NCI-H69 (cell line): Measurements from ENCODE around the gene TRIM43B.
A peak's percentile ranks its signal among the peaks of the same experiment; 100 is the strongest.
"Not testable (repeated sequence)": the region's sequence is repeated elsewhere in the genome, so short reads cannot be mapped to it uniquely, and the experiment has no call there.

ENCODE experiments used
- DNase-seq: peaks from one replicate; lab custom pipeline; 2025; lab: John Stamatoyannopoulos, UW

TRIM43B gene

DNA sequence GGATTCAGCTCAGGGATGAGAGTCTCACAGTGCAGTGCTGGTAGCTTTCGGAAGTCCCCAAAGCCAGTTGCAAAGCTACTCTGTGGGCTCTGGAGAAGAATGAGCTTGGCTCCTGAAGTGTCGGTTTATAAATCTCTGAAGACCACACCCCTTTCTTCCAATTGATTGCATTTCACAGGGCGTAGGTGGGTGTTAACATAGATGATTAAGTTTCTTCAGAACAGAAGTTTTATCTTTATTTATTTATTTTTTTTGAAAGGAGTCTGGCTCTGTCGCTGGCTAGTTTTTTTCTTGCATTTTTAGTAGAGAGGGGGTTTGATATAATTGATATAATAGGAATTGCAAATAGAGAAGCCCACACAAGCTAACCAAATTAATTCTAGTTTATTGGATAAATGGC lies at the start of gene TRIM43B:
TRIM43B (minus strand) TSS at position 101 of the 400 bp plus-strand sequence. CDS start 2,040 bp downstream, outside the sequence.
- DNase-seq = not testable (repeated sequence)

DNA sequence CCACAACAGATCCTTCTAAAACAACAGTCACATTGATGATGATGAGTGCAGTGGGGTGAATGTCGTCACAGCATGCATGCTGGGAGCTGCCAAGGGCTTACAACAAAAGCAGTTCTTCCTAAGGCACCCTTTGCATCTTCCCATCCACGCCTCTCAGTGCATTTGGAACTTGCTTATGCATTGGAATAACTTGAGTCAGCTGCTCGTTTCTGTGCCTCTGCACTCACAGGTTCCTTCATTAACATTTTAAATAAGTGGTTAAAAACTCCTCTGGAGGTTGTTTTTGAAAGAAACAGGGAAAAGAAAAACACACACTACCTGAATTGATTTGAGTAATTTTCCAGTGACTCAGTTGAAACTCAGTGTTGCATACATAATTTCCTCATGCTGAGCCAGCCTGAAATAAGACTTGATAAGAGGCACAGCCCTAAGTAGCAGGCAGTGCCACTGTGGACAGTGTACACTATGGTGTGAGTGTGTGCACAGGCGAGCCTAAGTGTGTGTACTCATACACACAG lies 46.8 kb upstream of the TRIM43B start:
- no peak for DNase-seq

DNA sequence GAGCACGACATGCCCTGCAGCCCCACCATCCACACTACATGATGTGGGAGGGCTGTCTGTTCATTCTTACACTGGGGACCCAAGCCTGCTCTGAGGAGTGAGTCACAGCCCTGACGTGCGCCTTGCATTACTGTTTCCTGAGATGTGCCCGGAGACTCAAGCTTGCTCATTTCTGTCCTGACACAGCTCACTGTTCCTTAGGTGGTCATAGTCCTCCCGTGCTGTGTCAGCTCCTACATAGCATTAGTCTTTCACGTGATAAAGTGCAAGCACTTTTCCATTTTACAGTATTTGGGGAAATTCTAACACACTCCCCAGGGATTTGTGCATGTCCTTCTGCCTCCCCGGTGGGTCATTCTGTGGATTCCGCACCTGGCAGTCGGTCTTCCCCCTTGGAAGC lies 46.2 kb upstream of the TRIM43B start:
- no peak for DNase-seq

DNA sequence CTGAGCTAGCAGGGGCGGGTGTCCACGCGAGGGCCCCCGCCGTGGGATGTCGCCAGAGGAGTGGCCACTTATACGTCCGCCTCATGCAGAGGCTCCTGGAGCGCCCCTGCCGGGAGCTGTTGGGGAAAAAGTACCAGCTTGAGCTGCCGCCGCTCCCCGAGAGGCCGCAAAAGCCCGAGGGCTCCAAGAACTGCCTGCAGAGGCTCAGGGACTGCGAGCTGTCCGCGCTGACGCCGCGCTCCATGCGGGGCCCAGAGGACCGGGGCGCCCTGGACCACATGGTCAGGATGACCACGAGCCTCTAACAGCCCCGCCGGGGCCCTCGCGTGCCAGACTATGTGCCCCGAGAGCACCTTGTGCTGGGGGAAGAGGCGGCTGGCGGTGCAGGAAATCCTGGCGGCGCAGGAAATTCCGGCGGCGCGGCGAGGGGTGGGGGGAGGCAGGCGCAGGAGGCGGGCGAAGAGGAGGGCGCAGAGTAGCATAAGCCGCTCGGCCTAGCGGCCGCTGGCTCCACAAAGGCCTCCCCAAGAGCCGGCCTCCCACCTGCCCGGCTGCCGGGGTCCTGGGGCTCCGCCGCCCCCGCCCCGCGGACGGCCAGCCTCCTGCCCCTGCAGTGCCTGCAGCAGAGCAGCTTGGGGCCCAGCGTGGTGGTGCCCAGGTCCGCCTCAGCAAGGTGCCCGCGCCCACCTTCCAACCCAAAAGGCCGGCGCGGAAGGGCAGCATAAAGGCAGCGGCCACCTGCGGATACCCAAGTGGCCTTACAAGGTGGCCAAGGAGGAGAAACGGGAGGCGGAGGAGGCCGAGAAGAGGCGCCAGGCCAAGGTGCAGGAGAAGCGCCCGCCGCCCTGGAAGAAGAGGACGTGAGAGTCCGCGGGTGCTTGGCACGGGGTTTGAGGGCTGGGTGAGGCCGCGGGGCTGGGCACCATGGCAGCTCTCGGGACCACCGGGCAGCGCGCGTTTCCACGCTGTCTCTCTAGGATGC lies 42.1 kb upstream of the TRIM43B start:
- peak; percentile 75 for DNase-seq

DNA sequence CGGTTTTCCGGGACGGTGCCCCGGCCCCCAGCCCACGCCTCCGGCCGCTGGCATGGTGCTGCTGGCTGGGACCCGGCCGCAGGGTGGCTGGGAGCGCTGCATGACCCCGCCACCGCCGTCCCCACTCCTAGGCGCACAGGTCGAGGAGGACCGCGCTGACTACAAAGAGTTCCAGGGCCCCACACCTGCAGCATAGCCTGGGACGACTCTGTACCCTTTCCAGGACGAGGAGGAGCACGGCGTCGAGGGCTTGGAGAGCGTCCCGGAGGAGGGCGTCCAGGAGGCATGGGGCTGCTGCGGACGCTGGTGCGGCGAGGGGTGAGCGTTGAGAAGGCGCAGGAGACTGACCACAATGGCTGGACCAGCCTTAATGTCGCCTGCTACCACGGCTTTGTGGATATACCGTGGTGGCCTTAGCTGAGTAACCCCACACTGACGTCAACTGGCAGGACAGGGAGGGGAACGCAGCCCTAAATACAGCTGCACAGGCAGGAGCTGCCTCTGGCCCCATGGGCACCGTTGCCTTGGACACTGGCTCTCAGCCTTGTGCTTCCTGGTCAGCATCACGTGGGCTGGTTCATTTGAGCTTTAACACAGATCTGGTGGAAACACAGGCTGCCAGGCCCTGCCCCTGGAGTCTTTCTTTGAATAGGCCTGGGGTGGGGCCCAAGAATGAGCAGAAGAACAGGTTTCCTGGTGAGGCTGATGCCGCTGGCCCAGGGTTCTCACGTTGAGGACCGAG lies 40.9 kb upstream of the TRIM43B start:
- peak; percentile 78 for DNase-seq

DNA sequence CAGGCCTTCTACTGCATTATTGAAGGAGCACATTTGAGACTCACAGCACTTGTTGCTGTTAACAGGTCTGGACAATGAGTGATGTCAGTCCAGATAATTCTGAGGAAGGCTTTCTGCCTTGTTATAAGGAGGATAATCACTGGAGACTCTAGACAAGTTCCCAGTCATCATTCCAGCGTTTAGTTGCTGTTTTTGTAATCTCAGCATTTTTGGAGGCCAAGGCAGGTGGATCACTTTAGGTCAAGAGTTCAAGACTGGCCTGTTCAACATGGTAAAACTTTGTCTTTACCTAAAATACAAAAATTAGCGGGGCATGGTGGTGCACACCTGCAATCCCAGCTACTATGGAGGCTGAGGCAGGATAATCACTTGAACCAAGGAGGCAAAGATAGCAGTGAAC lies 39.6 kb upstream of the TRIM43B start:
- no peak for DNase-seq

DNA sequence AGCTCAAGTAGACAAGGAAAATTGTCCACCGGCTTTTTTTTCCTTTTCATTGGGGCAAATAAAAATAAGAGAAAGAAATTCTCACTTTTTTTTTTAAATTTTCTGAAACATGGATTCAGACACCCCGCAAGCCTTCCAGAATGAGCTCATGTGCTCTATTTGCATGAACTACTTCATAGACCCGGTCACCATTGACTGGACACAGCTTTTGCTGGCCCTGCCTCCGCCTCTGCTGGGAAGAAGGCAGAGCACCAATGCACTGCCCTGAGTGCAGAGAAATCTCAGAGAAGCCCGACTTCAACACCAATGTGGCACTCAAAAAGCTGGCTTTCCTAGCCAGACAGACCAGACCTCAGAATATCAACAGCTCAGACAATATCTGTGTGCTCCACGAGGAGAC lies 30.2 kb upstream of the TRIM43B start:
- no peak for DNase-seq

DNA sequence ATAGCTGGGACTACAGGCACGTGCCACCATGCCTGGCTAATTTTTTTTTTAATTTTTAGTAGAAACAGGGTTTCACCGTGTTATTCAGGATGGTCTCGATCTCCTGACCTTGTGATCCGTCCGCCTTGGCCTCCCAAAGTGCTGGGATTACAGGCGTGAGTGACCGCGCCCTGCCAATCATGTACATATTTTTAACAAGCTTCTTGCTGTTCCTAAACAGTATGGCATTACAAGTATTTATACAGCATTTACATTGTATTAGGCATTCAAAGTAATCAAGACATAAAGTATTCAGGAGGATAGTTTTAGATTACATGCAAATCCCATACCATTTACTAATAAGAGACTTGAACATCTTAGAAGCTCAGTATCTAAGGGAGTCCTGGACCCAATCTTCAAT lies 29.7 kb upstream of the TRIM43B start:
- DNase-seq = not testable (repeated sequence)

DNA sequence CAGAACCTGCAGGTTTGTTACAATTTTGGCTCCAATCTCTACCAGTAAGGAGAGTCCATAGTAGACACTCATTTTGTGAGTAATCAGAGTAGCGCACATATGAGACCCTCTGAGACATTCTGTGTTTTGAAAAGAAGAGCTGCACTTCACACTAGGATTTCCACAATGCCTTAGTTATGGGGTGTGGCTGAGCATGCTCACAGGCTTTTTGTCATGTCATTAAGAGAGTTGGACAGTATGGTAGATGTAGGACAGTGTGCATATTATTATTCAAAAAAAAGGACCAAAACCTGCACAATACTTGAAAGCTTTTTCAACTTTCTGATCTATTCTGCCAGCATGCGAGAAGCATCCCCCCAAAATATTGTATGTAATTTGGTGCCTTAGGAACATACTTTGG lies 24.9 kb upstream of the TRIM43B start:
- DNase-seq = no peak

DNA sequence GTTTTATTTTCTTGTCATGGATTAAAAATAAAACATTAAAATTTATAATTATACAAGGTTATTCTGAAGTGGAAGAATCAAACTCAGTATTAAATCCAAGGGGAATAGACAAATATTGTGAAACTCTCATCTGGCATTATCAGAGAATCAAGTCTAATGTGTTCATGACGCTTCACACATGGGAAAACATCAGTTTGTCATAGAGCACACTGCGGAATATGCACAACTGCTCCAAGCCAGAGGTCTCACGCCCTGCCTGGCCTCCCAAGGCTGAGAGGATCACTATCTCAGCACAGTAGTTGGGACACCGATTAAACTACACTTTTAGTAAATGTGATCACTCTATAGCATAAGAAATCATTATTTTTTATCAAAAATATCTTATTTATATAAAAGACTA lies 20.7 kb upstream of the TRIM43B start:
- DNase-seq = no peak

DNA sequence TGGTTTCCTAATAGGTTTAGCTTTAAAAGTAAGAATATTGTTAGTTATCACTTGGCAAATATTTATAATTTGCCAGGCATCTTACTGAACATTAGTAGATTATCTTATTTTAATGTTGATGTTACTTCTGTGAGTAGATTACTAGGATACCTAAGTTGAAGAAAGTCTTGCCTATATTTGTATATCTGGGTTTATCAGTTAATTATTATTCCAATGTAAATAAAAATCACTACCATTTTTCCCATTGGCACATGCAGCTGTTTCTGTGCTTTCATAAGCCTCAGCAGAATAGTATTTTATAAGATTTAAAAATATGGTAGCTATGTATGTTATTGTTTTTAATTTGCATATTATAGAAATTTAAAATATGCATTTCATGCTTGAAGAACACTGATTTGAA lies 16.3 kb upstream of the TRIM43B start:
- DNase-seq = no peak

DNA sequence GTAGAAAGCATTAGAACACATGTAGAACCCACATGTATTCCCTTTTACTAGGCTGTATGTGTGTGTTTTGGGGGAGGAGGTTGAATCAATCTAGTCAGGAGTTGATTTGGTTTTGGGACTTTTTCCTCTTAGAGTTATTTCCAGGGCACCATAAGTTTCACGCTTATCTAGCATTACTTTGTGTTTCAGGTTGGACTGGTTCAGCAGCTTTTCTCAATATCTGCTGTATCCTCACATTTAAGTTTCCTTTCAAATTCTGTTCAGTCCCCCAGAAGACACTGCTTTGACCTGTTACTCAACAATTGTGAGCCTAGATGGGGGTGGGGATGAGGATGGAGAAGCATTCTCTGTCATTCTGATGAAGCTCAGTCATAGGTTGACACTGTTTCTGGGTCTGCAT lies 7.5 kb upstream of the TRIM43B start:
- DNase-seq = not testable (repeated sequence)

DNA sequence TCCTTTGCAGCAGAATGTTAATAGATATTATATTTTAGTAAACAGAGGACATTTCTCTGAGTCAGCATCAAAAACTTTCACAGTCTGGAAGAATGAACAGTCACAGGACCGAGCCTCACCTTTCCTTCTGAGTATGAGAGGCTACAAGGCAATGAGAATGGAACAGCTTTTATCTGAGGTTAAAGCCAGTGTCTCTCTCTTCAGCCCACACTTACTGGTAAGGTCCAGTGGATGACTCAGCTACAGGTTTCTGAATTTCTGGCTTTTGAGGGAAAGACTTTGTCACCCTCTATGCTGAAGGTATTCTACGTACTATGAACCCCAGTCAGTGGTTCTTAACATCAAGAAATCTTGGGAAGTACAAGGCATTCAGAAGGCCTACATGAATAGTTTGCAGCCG lies 9.5 kb downstream of the TRIM43B start:
- DNase-seq = not testable (repeated sequence)

DNA sequence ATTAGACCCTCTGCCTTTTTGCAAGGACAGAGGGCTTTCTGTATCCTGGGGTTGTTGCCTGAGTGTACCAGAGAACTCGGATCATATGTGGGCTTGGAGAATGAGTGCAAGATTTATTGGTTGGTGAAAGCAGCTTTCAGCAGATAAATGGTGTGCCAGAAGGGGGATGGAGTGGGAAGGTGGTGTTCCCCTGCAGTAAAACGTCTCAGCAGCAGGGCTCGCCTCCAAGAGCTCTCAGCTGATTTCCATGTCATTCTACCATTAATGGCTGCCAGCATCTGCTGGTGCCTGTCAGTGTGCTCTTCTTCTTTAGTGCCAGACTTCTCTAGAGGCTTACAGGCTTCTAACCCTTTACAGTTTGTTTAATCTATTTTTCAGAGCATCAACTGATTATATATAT lies 16.6 kb downstream of the TRIM43B start:
- not testable (repeated sequence) for DNase-seq

DNA sequence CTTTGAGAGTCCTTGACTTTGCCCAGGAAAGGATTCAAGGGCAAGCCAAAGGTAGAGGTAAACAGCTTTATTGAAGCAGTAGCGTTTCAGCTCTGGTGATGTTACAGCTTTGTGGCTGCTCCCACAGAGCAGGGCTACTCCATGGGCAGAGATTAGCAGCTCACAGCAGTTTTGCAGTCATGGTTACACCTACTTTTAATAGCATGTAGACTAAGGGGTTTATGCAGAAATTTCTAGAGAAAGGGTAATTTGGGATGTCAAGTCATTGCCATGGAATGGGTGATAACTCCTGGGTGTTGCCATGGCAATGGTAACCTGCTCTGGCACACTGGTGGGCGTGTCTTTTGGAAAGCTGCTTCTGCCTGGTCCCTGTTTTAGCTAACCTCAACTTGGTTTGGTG lies 18.0 kb downstream of the TRIM43B start:
- DNase-seq = not testable (repeated sequence)

DNA sequence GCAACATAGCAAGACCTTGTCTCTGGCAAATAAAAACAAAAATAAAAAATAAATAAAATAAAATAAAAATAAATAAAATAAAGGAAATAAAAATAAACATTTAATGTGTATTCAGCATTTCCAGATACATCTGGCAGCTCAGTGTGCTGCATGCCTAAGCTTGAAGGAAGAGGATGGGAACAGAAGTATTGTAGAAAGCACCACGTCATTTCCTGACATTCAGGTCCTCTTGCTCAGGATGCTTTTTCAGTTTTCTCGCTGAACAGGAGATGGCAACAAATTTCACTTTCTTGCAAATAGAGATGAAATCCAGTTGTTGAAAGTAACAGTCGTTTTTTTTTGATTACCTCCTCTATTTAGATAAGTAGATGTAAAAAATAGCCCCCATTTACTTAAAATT lies 21.3 kb downstream of the TRIM43B start:
- DNase-seq = not testable (repeated sequence)

DNA sequence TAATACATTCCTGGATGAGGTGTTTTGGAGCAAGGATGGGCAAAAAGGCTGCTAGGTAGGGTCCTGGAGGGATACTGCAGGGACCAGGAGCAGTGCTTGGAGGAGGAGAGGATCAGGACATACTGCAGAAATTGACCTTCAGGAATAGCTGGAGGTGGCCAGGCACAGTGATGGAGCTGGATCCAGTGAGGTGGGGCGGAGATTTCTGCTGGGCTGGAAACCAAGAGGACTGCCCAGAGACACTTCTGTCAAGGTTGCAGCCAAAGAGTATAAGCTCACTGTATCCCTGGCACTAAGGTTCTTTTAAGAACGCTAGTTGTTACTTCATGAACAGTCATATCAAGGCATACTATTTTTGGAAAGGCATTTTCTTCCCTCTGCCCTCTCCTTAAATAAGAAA lies 39.2 kb downstream of the TRIM43B start:
- not testable (repeated sequence) for DNase-seq

DNA sequence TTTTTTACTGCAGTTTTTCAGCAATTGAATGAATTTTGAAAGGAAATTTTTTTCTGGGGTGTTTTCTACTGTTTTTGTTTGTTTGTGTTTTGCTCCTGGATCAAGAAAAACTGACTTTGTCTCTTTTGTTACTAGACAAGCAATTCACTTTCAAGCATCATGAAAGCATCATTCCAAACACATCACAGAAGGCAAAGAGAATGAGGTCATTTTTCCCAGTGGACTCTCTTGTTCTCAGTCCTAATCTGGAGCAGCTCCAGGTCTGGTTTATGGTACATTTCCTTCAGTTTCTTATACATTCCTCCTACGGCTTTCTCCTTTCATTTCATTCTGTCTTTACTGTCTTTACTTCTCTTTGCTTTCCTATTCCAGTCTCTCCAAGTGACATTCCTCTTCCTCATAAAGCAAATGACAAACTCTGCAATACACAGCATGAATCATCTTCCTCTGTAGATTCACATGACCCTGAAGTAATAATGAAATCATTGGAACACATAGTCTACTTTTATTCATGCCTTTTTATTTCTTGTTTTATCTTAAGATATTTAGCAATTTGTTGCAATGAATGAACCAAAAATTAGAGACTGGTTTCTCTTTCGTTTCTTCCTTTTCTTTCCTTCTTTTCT lies 42.0 kb downstream of the TRIM43B start:
- not testable (repeated sequence) for DNase-seq

DNA sequence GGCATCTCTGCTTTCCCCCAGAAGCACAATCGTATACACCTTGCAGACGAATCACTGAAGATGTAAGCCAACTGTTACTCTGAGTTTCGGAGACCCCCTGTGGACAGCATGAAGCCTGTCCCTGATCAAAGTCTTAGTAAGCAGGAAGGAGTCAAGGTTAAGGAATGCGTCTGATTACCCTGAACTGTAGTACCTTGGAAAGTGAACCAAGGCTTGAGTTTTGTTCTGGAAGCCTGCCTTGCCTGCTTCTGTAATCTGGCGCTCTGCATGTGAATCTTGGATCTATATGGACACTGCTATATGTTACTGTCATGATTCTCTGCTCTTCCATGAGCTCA lies 48.7 kb downstream of the TRIM43B start:
- not testable (repeated sequence) for DNase-seq

DNA sequence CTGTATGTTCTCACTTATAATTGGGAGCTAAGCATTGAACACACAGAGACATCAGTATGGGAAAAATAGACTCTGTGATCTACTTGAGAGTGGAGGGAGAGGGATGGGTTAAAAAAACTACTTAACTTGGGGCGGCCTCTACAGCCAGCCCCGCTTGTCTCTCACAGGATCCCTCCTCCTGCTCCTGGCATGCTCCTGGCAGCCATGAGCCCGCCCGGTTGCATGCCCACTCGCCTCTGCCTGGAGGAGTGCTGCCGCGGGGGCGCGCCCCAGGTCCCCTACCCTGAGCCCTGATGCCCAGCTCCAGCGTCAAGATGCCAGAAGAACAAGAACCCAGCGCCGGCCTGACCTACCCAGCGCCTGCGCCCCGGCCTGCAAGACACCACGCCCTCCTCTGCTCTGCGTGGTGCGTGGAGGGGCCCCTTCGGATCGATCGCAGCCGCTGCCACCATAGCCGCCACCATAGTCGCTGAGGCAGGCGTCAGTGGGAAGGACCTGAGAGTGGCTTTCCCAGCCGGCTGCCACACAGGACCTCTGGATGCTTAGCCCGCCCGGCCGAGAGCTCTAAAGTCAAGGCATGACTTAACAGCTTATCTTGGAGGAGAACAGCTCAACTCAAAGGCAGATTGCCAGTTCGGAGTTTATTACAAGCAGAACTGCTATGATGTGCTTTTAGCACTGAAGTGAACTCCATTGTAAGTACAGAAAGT lies 49.2 kb downstream of the TRIM43B start:
- DNase-seq = not testable (repeated sequence)

DNA sequence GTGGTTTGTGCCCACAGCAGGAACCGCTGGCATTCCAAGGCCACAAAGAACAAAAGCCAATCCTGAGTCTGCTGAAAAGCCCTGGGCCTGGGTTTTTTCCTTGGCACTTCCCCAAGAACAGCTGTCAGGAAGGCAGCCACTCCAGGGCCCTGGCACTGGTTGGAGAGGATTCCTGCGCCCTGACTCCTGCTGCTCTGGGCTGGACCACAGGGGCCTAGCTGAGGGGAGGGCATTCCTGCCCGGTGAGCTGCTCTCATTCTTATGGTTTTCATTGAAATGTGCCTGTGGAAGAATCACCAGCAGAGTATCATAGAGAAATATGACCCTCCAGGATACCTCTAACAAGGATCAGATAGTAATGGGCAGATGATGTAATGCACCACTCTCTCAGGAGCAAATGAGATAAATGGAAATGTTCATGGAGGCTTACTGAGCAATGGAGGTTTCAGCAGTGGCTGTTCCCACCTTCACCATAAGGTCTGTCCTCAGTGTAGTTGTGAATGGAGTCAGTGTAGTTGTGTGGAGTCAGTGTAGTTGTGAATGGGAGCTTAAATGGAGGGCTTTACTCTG lies 50.0 kb downstream of the TRIM43B start:
- not testable (repeated sequence) for DNase-seq
